ENCODE results near the gene ZNF618. TPM values are rescaled to one million over a fixed set of nuclear protein-coding genes. Genes with fewer than 3 reads are reported as not detected.

ZNF618 gene
- total RNA-seq, 1 donor from 2014 or later, result 4.7 TPM

GRCh38 chr9:114017741-114018715 lies 141.9 kb downstream of the ZNF618 start:
- peaks cover 7 to 31% (median 16%) of the 10 kb centered on the region in 3 donors for H3K36me3 ChIP-seq (ENCODE audit: control insufficient read depth in 3 of 3, insufficient read depth in 3 of 3, low read length in 3 of 3)
- H3K9me3 ChIP-seq (ENCODE audit: control insufficient read depth in 3 of 3, low read length in 3 of 3), result peaks cover 0 to 10% (median 3%) of the 10 kb centered on the region in 3 donors

GRCh38 chr9:114021578-114021977 lies 145.5 kb downstream of the ZNF618 start:
- peaks cover 10 to 35% (median 15%) of the 10 kb centered on the region in 3 donors for H3K36me3 ChIP-seq (ENCODE audit: control insufficient read depth in 3 of 3, insufficient read depth in 3 of 3, low read length in 3 of 3)
- H3K9me3 ChIP-seq (ENCODE audit: control insufficient read depth in 3 of 3, low read length in 3 of 3), result peaks cover 0 to 10% (median 3%) of the 10 kb centered on the region in 3 donors

More at GRCh38 chr9:114017741-114018715, 141.9 kb downstream of the ZNF618 start:
- Histone ChIP-seq H3K4me1 (ENCODE audit: control insufficient read depth in 3 of 3, insufficient read depth in 3 of 3, low read length in 3 of 3) (no peaks in the 10 kb centered on the region), H3K27ac (ENCODE audit: low read depth, low read length) (no peak overlapping the region), H3K4me3 (ENCODE audit: low read length in 3 of 3) (no peak overlapping the region), H3K9ac (ENCODE audit: low read depth in 1 of 3, low read length in 3 of 3) (no peak overlapping the region), H3K27me3 (ENCODE audit: control insufficient read depth in 3 of 3, insufficient read depth in 3 of 3, low read length in 3 of 3) (no peaks in the 10 kb centered on the region)

DNA sequence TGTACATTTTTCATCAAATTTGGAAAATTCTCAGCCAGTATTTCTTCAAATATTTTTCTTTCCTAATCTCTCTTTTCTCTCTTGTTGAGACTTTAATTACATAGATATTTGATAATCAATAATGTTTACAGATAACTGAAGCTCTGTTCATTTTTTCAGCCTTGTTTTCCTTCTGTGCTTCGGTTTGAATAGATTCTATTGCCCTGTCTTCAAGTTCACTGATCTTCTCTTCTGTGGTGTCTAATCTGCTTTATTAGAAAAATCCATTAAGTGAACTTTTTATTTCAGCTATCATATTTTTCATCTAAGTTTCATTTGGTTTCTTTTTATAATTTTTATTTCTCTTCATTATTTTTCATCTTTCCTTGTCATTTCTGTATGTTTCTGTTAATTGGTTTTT lies 147.9 kb downstream of the ZNF618 start:
- peaks cover 0 to 10% (median 3%) of the 10 kb centered on the region in 3 donors for H3K9me3 ChIP-seq (ENCODE audit: control insufficient read depth in 3 of 3, low read length in 3 of 3)
- no peak overlapping the region for H3K27ac ChIP-seq (ENCODE audit: low read depth, low read length)
- no peaks in the 10 kb centered on the region for H3K4me1 ChIP-seq (ENCODE audit: control insufficient read depth in 3 of 3, insufficient read depth in 3 of 3, low read length in 3 of 3)
- no peak overlapping the region for H3K9ac ChIP-seq (ENCODE audit: low read depth in 1 of 3, low read length in 3 of 3)
- no peak overlapping the region for H3K4me3 ChIP-seq (ENCODE audit: low read length in 3 of 3)
- H3K27me3 ChIP-seq (ENCODE audit: control insufficient read depth in 3 of 3, insufficient read depth in 3 of 3, low read length in 3 of 3), result no peaks in the 10 kb centered on the region
- H3K36me3 ChIP-seq (ENCODE audit: control insufficient read depth in 3 of 3, insufficient read depth in 3 of 3, low read length in 3 of 3), result peaks cover 0 to 24% (median 6%) of the 10 kb centered on the region in 3 donors

More at GRCh38 chr9:114021578-114021977, 145.5 kb downstream of the ZNF618 start:
- H3K4me1 ChIP-seq (ENCODE audit: control insufficient read depth in 3 of 3, insufficient read depth in 3 of 3, low read length in 3 of 3), result no peaks in the 10 kb centered on the region
- no peak overlapping the region for H3K27ac ChIP-seq (ENCODE audit: low read depth, low read length)
- H3K4me3 ChIP-seq (ENCODE audit: low read length in 3 of 3), result no peak overlapping the region
- no peaks in the 10 kb centered on the region for H3K27me3 ChIP-seq (ENCODE audit: control insufficient read depth in 3 of 3, insufficient read depth in 3 of 3, low read length in 3 of 3)
- no peak overlapping the region for H3K9ac ChIP-seq (ENCODE audit: low read depth in 1 of 3, low read length in 3 of 3)

DNA sequence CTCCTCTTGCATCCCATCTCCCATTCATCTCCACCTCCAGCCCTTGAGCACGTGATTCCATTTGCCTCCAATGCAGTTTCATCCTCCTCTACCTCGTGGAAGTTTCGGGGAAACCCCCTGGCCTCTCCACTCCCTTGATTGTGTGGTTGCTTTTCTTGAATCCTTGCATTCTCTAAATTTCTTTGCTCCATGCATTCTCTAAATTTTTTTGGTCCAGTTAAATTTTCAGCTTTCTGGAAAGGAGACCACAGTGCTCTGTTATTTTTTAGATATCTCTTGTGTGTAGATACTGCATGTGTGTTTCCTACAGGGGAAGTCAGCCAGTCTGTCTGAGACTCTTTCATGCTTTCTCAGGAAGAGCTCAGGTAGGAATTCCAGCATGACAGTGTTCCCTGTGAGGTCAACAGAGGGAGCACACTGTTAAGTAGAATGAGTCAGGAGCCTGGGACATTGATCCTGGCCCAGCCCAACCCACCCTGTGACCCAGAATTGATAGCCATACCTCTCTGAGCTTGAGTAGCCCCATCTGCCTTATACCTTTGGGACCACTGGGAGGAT lies 149.2 kb downstream of the ZNF618 start:
- peaks cover 0 to 24% (median 6%) of the 10 kb centered on the region in 3 donors for H3K36me3 ChIP-seq (ENCODE audit: control insufficient read depth in 3 of 3, insufficient read depth in 3 of 3, low read length in 3 of 3)
- no peaks in the 10 kb centered on the region for H3K4me1 ChIP-seq (ENCODE audit: control insufficient read depth in 3 of 3, insufficient read depth in 3 of 3, low read length in 3 of 3)
- no peaks in the 10 kb centered on the region for H3K27me3 ChIP-seq (ENCODE audit: control insufficient read depth in 3 of 3, insufficient read depth in 3 of 3, low read length in 3 of 3)
- H3K9ac ChIP-seq (ENCODE audit: low read depth in 1 of 3, low read length in 3 of 3), result no peak overlapping the region
- no peak overlapping the region for H3K4me3 ChIP-seq (ENCODE audit: low read length in 3 of 3)
- H3K27ac ChIP-seq (ENCODE audit: low read depth, low read length), result no peak overlapping the region
- peaks cover 0 to 10% (median 3%) of the 10 kb centered on the region in 3 donors for H3K9me3 ChIP-seq (ENCODE audit: control insufficient read depth in 3 of 3, low read length in 3 of 3)

DNA sequence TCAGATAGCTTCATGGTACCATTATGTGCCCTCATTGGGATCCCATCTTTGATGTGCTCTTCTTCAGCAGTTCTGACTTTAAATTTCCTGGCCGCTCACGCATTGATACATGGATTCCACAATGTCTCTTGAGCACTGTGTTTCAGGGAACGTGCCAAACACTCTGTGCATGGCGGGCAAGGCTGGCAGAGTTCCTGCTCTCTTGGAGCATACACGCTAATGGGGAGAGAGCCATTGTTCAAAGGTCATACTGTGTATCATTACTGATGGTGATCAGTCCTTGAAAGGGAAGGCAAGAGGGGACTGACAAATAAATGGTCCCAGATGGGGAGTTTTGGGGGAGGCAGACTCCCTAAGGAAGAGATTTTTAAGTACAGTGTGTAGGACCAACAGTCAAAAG lies 149.7 kb downstream of the ZNF618 start:
- peaks cover 0 to 28% (median 6%) of the 10 kb centered on the region in 3 donors for H3K36me3 ChIP-seq (ENCODE audit: control insufficient read depth in 3 of 3, insufficient read depth in 3 of 3, low read length in 3 of 3)

GRCh38 chr9:114026335-114026734 lies 150.2 kb downstream of the ZNF618 start:
- Histone ChIP-seq H3K36me3 (ENCODE audit: control insufficient read depth in 3 of 3, insufficient read depth in 3 of 3, low read length in 3 of 3) (peaks cover 0 to 30% (median 6%) of the 10 kb centered on the region in 3 donors), H3K27ac (ENCODE audit: low read depth, low read length) (no peak overlapping the region), H3K27me3 (ENCODE audit: control insufficient read depth in 3 of 3, insufficient read depth in 3 of 3, low read length in 3 of 3) (no peaks in the 10 kb centered on the region), H3K4me3 (ENCODE audit: low read length in 3 of 3) (no peak overlapping the region), H3K9me3 (ENCODE audit: control insufficient read depth in 3 of 3, low read length in 3 of 3) (peaks cover 0 to 10% (median 3%) of the 10 kb centered on the region in 3 donors), H3K9ac (ENCODE audit: low read depth in 1 of 3, low read length in 3 of 3) (no peak overlapping the region), H3K4me1 (ENCODE audit: control insufficient read depth in 3 of 3, insufficient read depth in 3 of 3, low read length in 3 of 3) (no peaks in the 10 kb centered on the region)

More for the DNA sequence above, 149.7 kb downstream of the ZNF618 start:
- no peak overlapping the region for H3K9ac ChIP-seq (ENCODE audit: low read depth in 1 of 3, low read length in 3 of 3)
- H3K4me3 ChIP-seq (ENCODE audit: low read length in 3 of 3), result no peak overlapping the region
- no peaks in the 10 kb centered on the region for H3K4me1 ChIP-seq (ENCODE audit: control insufficient read depth in 3 of 3, insufficient read depth in 3 of 3, low read length in 3 of 3)
- H3K27me3 ChIP-seq (ENCODE audit: control insufficient read depth in 3 of 3, insufficient read depth in 3 of 3, low read length in 3 of 3), result no peaks in the 10 kb centered on the region
- peaks cover 0 to 10% (median 3%) of the 10 kb centered on the region in 3 donors for H3K9me3 ChIP-seq (ENCODE audit: control insufficient read depth in 3 of 3, low read length in 3 of 3)
- no peak overlapping the region for H3K27ac ChIP-seq (ENCODE audit: low read depth, low read length)

DNA sequence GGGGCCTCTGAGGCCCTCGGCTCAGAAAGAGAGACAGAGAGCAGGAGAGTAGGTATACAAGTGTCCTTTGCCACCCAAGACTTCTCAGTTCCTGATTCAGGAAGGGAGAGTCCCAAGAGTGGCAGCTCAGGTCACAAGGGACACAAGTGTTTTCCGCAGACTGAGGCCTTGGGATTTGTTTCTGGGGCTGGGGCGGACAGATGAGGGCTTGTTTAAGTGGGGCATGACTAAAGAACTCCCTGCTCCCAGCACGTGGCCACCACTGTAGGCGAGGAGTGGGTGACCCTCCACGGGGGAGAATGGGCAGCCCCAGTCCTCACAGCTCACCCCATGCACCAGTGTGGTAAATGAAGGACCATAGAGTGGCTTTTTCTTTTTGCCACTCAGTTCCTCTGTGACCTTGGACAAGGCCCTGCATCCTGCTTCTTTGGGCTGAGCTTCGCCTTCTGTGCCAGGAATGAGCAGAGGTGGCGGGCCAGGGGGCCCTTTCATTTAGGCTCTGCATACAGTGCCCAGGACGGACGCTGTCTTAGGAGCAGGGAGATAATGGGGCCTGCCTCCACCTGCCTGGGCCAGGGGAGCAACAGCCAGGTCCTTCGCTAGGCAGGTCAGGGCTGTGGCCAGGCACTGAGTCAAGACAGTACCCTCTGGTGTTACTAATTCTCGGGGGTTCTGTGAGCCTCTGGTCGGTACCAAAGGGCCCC lies 151.2 kb downstream of the ZNF618 start:
- peaks cover 0 to 26% (median 6%) of the 10 kb centered on the region in 3 donors for H3K36me3 ChIP-seq (ENCODE audit: control insufficient read depth in 3 of 3, insufficient read depth in 3 of 3, low read length in 3 of 3)
- H3K4me1 ChIP-seq (ENCODE audit: control insufficient read depth in 3 of 3, insufficient read depth in 3 of 3, low read length in 3 of 3), result no peaks in the 10 kb centered on the region
- no peak overlapping the region for H3K27ac ChIP-seq (ENCODE audit: low read depth, low read length)
- no peak overlapping the region for H3K9ac ChIP-seq (ENCODE audit: low read depth in 1 of 3, low read length in 3 of 3)
- peaks cover 0 to 7% (median 3%) of the 10 kb centered on the region in 3 donors for H3K9me3 ChIP-seq (ENCODE audit: control insufficient read depth in 3 of 3, low read length in 3 of 3)
- no peak overlapping the region for H3K4me3 ChIP-seq (ENCODE audit: low read length in 3 of 3)
- no peaks in the 10 kb centered on the region for H3K27me3 ChIP-seq (ENCODE audit: control insufficient read depth in 3 of 3, insufficient read depth in 3 of 3, low read length in 3 of 3)

DNA sequence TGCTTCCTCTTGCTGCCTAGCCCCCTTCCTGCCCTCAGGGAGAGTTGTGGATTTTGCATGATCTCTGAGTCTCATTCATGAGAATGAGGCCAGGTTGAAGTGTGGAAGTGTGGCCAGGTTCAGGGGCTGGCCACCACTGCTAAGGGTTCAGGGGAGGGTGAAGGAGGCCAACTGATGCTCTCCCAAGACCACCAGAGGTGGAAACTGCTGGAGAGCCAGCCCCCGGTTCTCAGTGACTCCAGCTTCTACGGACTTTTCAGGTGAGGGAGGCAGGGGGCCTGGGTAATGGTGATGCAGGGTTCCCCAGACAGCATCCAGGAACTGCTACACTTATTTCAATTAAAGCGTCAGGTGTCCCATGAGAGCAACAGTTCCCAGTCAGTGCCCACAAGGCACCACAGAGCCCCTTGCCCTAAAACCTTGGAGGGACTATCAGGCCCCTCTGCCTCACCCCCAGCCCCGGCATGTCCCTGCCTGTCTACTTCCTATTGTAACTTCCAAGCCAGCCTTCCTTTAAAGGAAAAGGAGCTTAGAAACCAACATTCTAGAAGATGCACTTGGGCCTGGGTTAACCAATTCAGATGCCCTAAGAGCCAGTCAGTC lies 151.9 kb downstream of the ZNF618 start:
- Histone ChIP-seq H3K27ac (ENCODE audit: low read depth, low read length) (no peak overlapping the region), H3K4me1 (ENCODE audit: control insufficient read depth in 3 of 3, insufficient read depth in 3 of 3, low read length in 3 of 3) (no peaks in the 10 kb centered on the region), H3K27me3 (ENCODE audit: control insufficient read depth in 3 of 3, insufficient read depth in 3 of 3, low read length in 3 of 3) (no peaks in the 10 kb centered on the region), H3K4me3 (ENCODE audit: low read length in 3 of 3) (no peak overlapping the region), H3K36me3 (ENCODE audit: control insufficient read depth in 3 of 3, insufficient read depth in 3 of 3, low read length in 3 of 3) (peaks cover 0 to 32% (median 6%) of the 10 kb centered on the region in 3 donors), H3K9me3 (ENCODE audit: control insufficient read depth in 3 of 3, low read length in 3 of 3) (peaks cover 0 to under 1% (median 0%) of the 10 kb centered on the region in 3 donors), H3K9ac (ENCODE audit: low read depth in 1 of 3, low read length in 3 of 3) (no peak overlapping the region)

DNA sequence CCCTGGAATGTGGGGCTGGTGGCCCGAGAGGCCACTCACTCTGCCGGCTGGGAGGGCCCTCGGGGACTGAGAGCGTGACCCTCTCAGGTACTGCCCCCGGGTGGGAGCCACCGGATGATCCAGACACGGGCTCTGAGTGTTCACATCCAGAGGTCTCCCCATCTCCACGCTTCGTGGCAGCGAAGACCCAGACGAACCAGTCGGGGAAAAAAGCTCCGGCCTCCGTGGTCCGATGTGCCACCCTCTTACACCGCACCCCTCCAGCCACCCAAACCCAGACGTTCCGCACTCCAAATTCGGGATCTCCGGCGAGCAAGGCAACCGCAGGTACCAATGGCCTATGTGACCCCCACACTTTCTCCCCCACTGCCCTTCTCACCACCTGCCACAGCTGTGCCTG lies 152.5 kb downstream of the ZNF618 start:
- Histone ChIP-seq H3K9me3 (ENCODE audit: control insufficient read depth in 3 of 3, low read length in 3 of 3) (no peaks in the 10 kb centered on the region), H3K27me3 (ENCODE audit: control insufficient read depth in 3 of 3, insufficient read depth in 3 of 3, low read length in 3 of 3) (no peaks in the 10 kb centered on the region), H3K27ac (ENCODE audit: low read depth, low read length) (no peak overlapping the region), H3K9ac (ENCODE audit: low read depth in 1 of 3, low read length in 3 of 3) (no peak overlapping the region), H3K4me1 (ENCODE audit: control insufficient read depth in 3 of 3, insufficient read depth in 3 of 3, low read length in 3 of 3) (no peaks in the 10 kb centered on the region), H3K4me3 (ENCODE audit: low read length in 3 of 3) (no peak overlapping the region), H3K36me3 (ENCODE audit: control insufficient read depth in 3 of 3, insufficient read depth in 3 of 3, low read length in 3 of 3) (peaks cover 0 to 33% (median 6%) of the 10 kb centered on the region in 3 donors)

Data from skeletal muscle tissue (tissue), 4 donors.